Liver (tissue), 9 donors: ENCODE results near the gene SLU7. TPM values are rescaled to one million over a fixed set of nuclear protein-coding genes. Genes with fewer than 3 reads are reported as not detected.
A peak's percentile ranks its signal among the peaks of the same experiment; 100 is the strongest.

Experiments
- DNase-seq: peaks from one replicate; pipeline ENCODE4 v3.0.0-alpha.2; 2017; ENCODE audit warnings: low spot score
- H3K27ac ChIP-seq, 2 donors: one replicate each; pipeline ENCODE4 v1.7.0; 2013; ENCODE audit warnings: inconsistent platforms in 2 of 2, low read length in 2 of 2, control low read depth in 1 of 2, low read depth in 1 of 2, mild to moderate bottlenecking in 1 of 2
- H3K27me3 ChIP-seq, 4 donors: one replicate each; pipeline versions ENCODE4 v1.6.1 to v1.7.0; 2013; ENCODE audit warnings: low read length in 3 of 4, inconsistent platforms in 1 of 4, mild to moderate bottlenecking in 1 of 4, moderate library complexity in 1 of 4; ENCODE audit not compliant: control insufficient read depth in 4 of 4, insufficient read depth in 4 of 4
- H3K36me3 ChIP-seq, 4 donors: one replicate each; pipeline versions ENCODE4 v1.6.1 to v1.7.0; 2013; ENCODE audit warnings: low read length in 3 of 4, mild to moderate bottlenecking in 3 of 4, low read depth in 1 of 4, moderate library complexity in 1 of 4; ENCODE audit not compliant: control insufficient read depth in 4 of 4, insufficient read depth in 3 of 4
- H3K4me1 ChIP-seq, 4 donors: one replicate each; pipeline versions ENCODE4 v1.6.1 to v1.7.0; 2013; ENCODE audit warnings: low read length in 3 of 4, mild to moderate bottlenecking in 3 of 4, moderate library complexity in 1 of 4; ENCODE audit not compliant: control insufficient read depth in 4 of 4, insufficient read depth in 4 of 4
- H3K4me3 ChIP-seq, 3 donors: one replicate each; pipeline versions ENCODE4 v1.6.1 to v1.7.0; 2013; ENCODE audit warnings: low read length in 3 of 3, control low read depth in 1 of 3, low read depth in 1 of 3, mild to moderate bottlenecking in 1 of 3
- H3K9ac ChIP-seq, 2 donors: one replicate each; pipeline ENCODE4 v1.7.0; 2013; ENCODE audit warnings: low read length in 2 of 2, mild to moderate bottlenecking in 2 of 2, moderate library complexity in 2 of 2, control low read depth in 1 of 2, low read depth in 1 of 2
- H3K9me3 ChIP-seq, 4 donors: one replicate each; pipeline versions ENCODE4 v1.6.1 to v1.7.0; 2013; ENCODE audit warnings: low read length in 3 of 4; ENCODE audit not compliant: control insufficient read depth in 4 of 4
- ATF3 ChIP-seq: IDR thresholded peaks from 2 replicates; pipeline ENCODE4 v1.6.1; 2016; ENCODE audit warnings: antibody characterized with exemption
- CTCF ChIP-seq: fragments of 150-350 bp; IDR thresholded peaks from 2 replicates; pipeline ENCODE4 v1.5.1; 2017; ENCODE audit warnings: improper control_type of control experiment, low read depth, low read length; ENCODE audit not compliant: missing input control
- EGR1 ChIP-seq, 2 donors: IDR thresholded peaks; 2 replicates each; pipeline ENCODE4 v1.6.1; 2016 to 2018; ENCODE audit warnings: antibody characterized with exemption in 2 of 2, low read depth in 2 of 2
- FOXA1 ChIP-seq: IDR thresholded peaks from 2 replicates; pipeline ENCODE4 v1.6.1; 2016; ENCODE audit warnings: antibody characterized with exemption
- FOXA2 ChIP-seq: IDR thresholded peaks from 2 replicates; pipeline ENCODE4 v1.6.1; 2016; ENCODE audit warnings: antibody characterized with exemption
- GABPA ChIP-seq, 2 donors: IDR thresholded peaks in 1 of 2; conservative IDR thresholded peaks in 1 of 2; 2 replicates each; pipeline ENCODE4 v1.6.1; 2016; ENCODE audit warnings: antibody characterized with exemption in 2 of 2, mild to moderate bottlenecking in 1 of 2, moderate library complexity in 1 of 2
- HNF4A ChIP-seq, 2 donors: conservative IDR thresholded peaks; 2 replicates each; pipeline ENCODE4 v1.6.1; 2016; ENCODE audit warnings: antibody characterized with exemption in 2 of 2, mild to moderate bottlenecking in 2 of 2
- HNF4G ChIP-seq: IDR thresholded peaks from 2 replicates; pipeline ENCODE4 v1.6.1; 2016; ENCODE audit warnings: antibody characterized with exemption
- JUND ChIP-seq, 2 donors: IDR thresholded peaks; 2 replicates each; pipeline ENCODE4 v1.6.1; 2016; ENCODE audit warnings: antibody characterized with exemption in 2 of 2
- NR2F2 ChIP-seq: IDR thresholded peaks from 2 replicates; pipeline ENCODE4 v1.6.1; 2016; ENCODE audit warnings: antibody characterized with exemption
- RAD21 ChIP-seq, 2 donors: IDR thresholded peaks; 2 replicates each; pipeline ENCODE4 v1.6.1; 2016; ENCODE audit warnings: antibody characterized with exemption in 2 of 2, mild to moderate bottlenecking in 2 of 2
- RXRA ChIP-seq, 2 donors: IDR thresholded peaks; 2 replicates each; pipeline ENCODE4 v1.6.1; 2017 to 2018; ENCODE audit warnings: antibody characterized with exemption in 2 of 2, mild to moderate bottlenecking in 1 of 2
- SP1 ChIP-seq: IDR thresholded peaks from 2 replicates; pipeline ENCODE4 v1.6.1; 2018; ENCODE audit warnings: antibody characterized with exemption, mild to moderate bottlenecking
- TAF1 ChIP-seq: conservative IDR thresholded peaks from 2 replicates; pipeline ENCODE4 v1.6.1; 2016; ENCODE audit warnings: antibody characterized with exemption, mild to moderate bottlenecking
- YY1 ChIP-seq: IDR thresholded peaks from 2 replicates; pipeline ENCODE4 v1.6.1; 2016; ENCODE audit warnings: antibody characterized with exemption, mild to moderate bottlenecking
- ZBTB33 ChIP-seq: IDR thresholded peaks from 2 replicates; pipeline ENCODE4 v1.6.1; 2016; ENCODE audit warnings: antibody characterized with exemption
- WGBS: extraction: QIAGEN DNeasy Blood & Tissue Kit; methylation state at CpG from one replicate; pipeline ENCODE4 v1.1.7; 2013; 5-methylcytosine and 5-hydroxymethylcytosine counted together
- polyA plus RNA-seq, 2 donors: library from polyadenylated mRNA; stranded (reverse) in 1 of 2; unstranded in 1 of 2; fragments of 200-250 nt in 1 of 2; fragments of >200 nt in 1 of 2; fragmentation: Nextera tagmentation in 1 of 2; extraction: Ambion mirVana in 1 of 2; gene quantifications; one replicate each; pipeline versions ENCODE4 v1.2.1 to v1.2.3, GENCODE V29; 2013 to 2015
- total RNA-seq, 2 donors: library from RNA; depleted of rRNA; stranded (reverse); fragments of >200 nt; gene quantifications; one replicate each; pipeline ENCODE4 v1.2.3, GENCODE V29; 2014
- TF ChIP-seq, protein P1 (sequence below): IDR thresholded peaks from 2 replicates; pipeline ENCODE4 v1.6.1; 2016; ENCODE audit warnings: antibody characterized with exemption, mild to moderate bottlenecking
- TF ChIP-seq, protein P2 (sequence below): IDR thresholded peaks from 2 replicates; pipeline ENCODE4 v1.6.1; 2016; ENCODE audit warnings: antibody characterized with exemption
- donor health status: healthy.
- donor health status: healthy.
- donor health status: healthy.
- donor health status: healthy.
- donor health status: healthy.

SLU7 gene
- total and polyA plus RNA-seq, 4 donors, result 7.1 to 21.8 (median 17.6) TPM

DNA sequence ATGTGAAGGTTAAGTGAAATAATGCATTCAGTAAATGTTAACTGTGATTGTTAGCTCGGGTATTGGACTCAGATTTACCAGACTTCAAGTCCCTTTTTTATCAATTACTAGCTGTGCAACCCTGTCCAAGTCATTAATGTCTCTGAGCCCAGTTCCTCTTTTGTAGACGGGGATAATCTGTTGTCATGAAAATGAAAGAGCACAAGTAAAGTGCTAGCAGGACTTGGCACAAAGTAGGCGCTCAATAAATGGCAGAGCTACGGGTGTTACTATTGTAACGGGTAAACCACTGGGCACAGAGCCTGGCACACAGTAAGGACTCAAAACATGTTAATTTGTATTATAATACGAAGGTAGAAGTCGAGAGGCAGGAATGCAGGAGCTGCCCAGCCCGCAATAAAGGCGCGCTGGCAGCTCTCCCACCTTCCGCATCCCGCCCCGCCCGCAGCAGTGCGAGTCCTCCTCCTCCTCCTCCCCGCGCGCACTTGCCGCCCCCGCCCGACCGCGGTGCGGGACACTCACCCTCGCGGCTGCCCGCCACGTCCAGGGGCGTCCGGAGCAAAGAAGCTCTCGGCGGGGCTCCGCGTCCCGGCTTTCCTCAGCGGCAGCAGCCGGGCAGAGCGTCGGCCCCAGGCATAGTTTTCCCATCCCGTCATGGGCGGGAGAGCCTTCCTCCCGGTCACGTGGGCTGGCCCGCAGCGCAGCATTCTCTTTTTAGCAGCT, 48.7 kb downstream of the SLU7 start, which contains the start of gene C1QTNF2:
TSS of gene C1QTNF2 (minus strand) at position 637 of the 723 bp plus-strand sequence. CDS start 15,615 bp downstream, outside the sequence.
- Histone ChIP-seq H3K4me1 (peaks cover 0 to 3% (median 1%) of the 10 kb centered on the region in 4 donors), H3K4me3 (peak within 1 kb of the TSS in 2 of 3 donors; percentile 23 to 45), H3K36me3 (no peaks in the 10 kb centered on the region), H3K9me3 (no peaks in the 10 kb centered on the region), H3K27ac (no peak within 1 kb of the TSS), H3K27me3 (peaks cover 0 to 13% (median 5%) of the 10 kb centered on the region in 4 donors), H3K9ac (no peak within 1 kb of the TSS)
- WGBS, result 5% methylated on average over 45 of the region's 45 CpGs
- TF ChIP-seq EGR1 (IDR thresholded peaks at IDR 0.05; ENCODE audit: low read depth in 2 of 2) (no peak), GABPA (IDR thresholded peaks at IDR 0.05 in 1 of 2, conservative IDR thresholded peaks at IDR 0.05 in 1 of 2) (no peak), ATF3 (no peak), HNF4G (no peak), SP1 (no peak), ZBTB33 (no peak), JUND (IDR thresholded peaks at IDR 0.05) (no peak), HNF4A (conservative IDR thresholded peaks at IDR 0.05) (no peak), FOXA1 (no peak), TAF1 (no peak), YY1 (no peak)
- TF ChIP-seq, protein P1, sequence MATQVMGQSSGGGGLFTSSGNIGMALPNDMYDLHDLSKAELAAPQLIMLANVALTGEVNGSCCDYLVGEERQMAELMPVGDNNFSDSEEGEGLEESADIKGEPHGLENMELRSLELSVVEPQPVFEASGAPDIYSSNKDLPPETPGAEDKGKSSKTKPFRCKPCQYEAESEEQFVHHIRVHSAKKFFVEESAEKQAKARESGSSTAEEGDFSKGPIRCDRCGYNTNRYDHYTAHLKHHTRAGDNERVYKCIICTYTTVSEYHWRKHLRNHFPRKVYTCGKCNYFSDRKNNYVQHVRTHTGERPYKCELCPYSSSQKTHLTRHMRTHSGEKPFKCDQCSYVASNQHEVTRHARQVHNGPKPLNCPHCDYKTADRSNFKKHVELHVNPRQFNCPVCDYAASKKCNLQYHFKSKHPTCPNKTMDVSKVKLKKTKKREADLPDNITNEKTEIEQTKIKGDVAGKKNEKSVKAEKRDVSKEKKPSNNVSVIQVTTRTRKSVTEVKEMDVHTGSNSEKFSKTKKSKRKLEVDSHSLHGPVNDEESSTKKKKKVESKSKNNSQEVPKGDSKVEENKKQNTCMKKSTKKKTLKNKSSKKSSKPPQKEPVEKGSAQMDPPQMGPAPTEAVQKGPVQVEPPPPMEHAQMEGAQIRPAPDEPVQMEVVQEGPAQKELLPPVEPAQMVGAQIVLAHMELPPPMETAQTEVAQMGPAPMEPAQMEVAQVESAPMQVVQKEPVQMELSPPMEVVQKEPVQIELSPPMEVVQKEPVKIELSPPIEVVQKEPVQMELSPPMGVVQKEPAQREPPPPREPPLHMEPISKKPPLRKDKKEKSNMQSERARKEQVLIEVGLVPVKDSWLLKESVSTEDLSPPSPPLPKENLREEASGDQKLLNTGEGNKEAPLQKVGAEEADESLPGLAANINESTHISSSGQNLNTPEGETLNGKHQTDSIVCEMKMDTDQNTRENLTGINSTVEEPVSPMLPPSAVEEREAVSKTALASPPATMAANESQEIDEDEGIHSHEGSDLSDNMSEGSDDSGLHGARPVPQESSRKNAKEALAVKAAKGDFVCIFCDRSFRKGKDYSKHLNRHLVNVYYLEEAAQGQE, result no peak
- DNase-seq, result no peak

- peaks cover 0 to 3% (median 1%) of the 10 kb centered on the region in 4 donors for H3K4me1 ChIP-seq
- DNase-seq, result no peak
- H3K27ac ChIP-seq, result no peak overlapping the region
- H3K9me3 ChIP-seq, result no peaks in the 10 kb centered on the region
- H3K36me3 ChIP-seq, result no peaks in the 10 kb centered on the region
- no peak overlapping the region for H3K9ac ChIP-seq
- WGBS, result 97% methylated on average over 3 of the region's 3 CpGs
- H3K4me3 ChIP-seq, result no peak overlapping the region
- H3K27me3 ChIP-seq, result peaks cover 0 to 6% (median 5%) of the 10 kb centered on the region in 4 donors
- TF ChIP-seq SP1, result no peak
- TF ChIP-seq, protein P2, sequence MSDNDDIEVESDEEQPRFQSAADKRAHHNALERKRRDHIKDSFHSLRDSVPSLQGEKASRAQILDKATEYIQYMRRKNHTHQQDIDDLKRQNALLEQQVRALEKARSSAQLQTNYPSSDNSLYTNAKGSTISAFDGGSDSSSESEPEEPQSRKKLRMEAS, result no peak
- TF ChIP-seq HNF4G, result no peak
- TF ChIP-seq YY1, result no peak
- TF ChIP-seq RAD21 (IDR thresholded peaks at IDR 0.05), result no peak
- TF ChIP-seq JUND (IDR thresholded peaks at IDR 0.05), result no peak
- TF ChIP-seq TAF1, result no peak
- no peak for TF ChIP-seq ATF3
- TF ChIP-seq RXRA (IDR thresholded peaks at IDR 0.05), result no peak
- TF ChIP-seq NR2F2, result no peak
- no peak for TF ChIP-seq HNF4A (conservative IDR thresholded peaks at IDR 0.05)
- TF ChIP-seq CTCF, result no peak
- TF ChIP-seq FOXA2, result no peak
- TF ChIP-seq, protein P1, result no peak
These were observed 51.0 kb downstream of the SLU7 start for GRCh38 chr5:160367885-160368284.
